Pancreas (tissue), 10 donors: ENCODE results near the gene FLT3LG. TPM values are rescaled to one million over a fixed set of nuclear protein-coding genes. Genes with fewer than 3 reads are reported as not detected.

Source experiments
- ATAC-seq, 4 donors: fragments of 200-7000 bp; cut with Tn5 transposase; one replicate each; pipeline versions ENCODE4 v1.8.0 to v1.9.1; 2020; ENCODE audit warnings: mild to moderate bottlenecking in 4 of 4, moderate library complexity in 4 of 4
- DNase-seq, 6 donors: peaks; one replicate each; pipeline ENCODE4 v3.0.0-alpha.2; 2020
- FAIRE-seq: peaks from 2 replicates; lab custom pipeline; 2012; peaks lifted over from hg19 to GRCh38; lab: Jason Lieb, UNC
- H3K27ac ChIP-seq, 4 donors: fragments of 200-600 bp; sonication (generic); 1 replicate in 3 of 4; 2 replicates in 1 of 4; pipeline versions ENCODE4 v1.5.0 to v1.8.0; 2020
- H3K27me3 ChIP-seq, 4 donors: fragments of 200-600 bp; one replicate each; pipeline ENCODE4 v1.8.0; 2021
- H3K36me3 ChIP-seq, 3 donors: fragments of 200-600 bp; sonication (generic) in 1 of 3; one replicate each; pipeline versions ENCODE4 v1.5.0 to v1.8.0; 2020 to 2021
- H3K4me1 ChIP-seq, 3 donors: fragments of 200-600 bp; one replicate each; pipeline ENCODE4 v1.8.0; 2021
- H3K4me3 ChIP-seq, 4 donors: fragments of 200-600 bp; sonication (generic) in 2 of 4; one replicate each; pipeline versions ENCODE4 v1.5.0 to v1.8.0; 2020 to 2021
- H3K9me3 ChIP-seq, 4 donors: fragments of 200-600 bp; one replicate each; pipeline ENCODE4 v1.8.0; 2021
- CTCF ChIP-seq, 4 donors: fragments of 200-600 bp; sonication (generic) in 3 of 4; IDR thresholded peaks; one replicate each; pipeline versions ENCODE4 v1.5.0 to v1.8.0; 2021; ENCODE audit warnings: antibody characterized with exemption in 4 of 4
- WGBS, 2 donors: extraction: QIAGEN DNeasy Blood & Tissue Kit; methylation state at CpG; one replicate each; pipeline ENCODE4 v1.1.7; 2013; 5-methylcytosine and 5-hydroxymethylcytosine counted together
- intact Hi-C, 3 donors: fragments of 100-400 bp; cut with DNase I; formaldehyde crosslinking; loops; one replicate each; pipeline versions ENCODE4 v1.11.1 to v1.14.2; 2022
- polyA plus RNA-seq, 2 donors: library from polyadenylated mRNA; stranded (reverse); fragments of 200-250 nt; gene quantifications; one replicate each; pipeline ENCODE4 v1.2.3, GENCODE V29; 2013
- total RNA-seq, 6 donors: library from RNA; stranded (reverse); fragmentation: NEBNext Ultra II Directional in 4 of 6; extraction: Animal tissue kit (Norgen Biotek cat#: 25700) in 4 of 6; gene quantifications; one replicate each; pipeline versions ENCODE4 v1.2.1 to v1.2.4, GENCODE V29; 2021 to 2023
- donor health status: healthy with polysubstance abuse.
- donor health status: DM: no; HTN: no; CAD: no; lungs with moderate emphysema.
- donor health status: DM: no; HTN: no; CAD: no.
- donor health status: control.
- donor health status: control.
- donor health status: Bipolar disorder and iron deficiency.
- donor health status: DM: yes; HTN: yes; CAD: no.
- donor health status: DM: no; HTN: no; CAD: no.
- donor health status: DM: no; HTN: no; CAD: no.
- donor health status: DM: yes; HTN: yes; CAD: no.

The FLT3LG gene
- total and polyA plus RNA-seq, 8 donors: 0.79 to 8.4 (median 2.7) TPM

GRCh38 chr19:49498475-49498874 is 24.5 kb downstream of the FLT3LG start:
- peaks cover 10 to 19% (median 18%) of the 10 kb centered on the region in 3 donors for H3K36me3 ChIP-seq
- H3K9me3 ChIP-seq: no peaks in the 10 kb centered on the region
- H3K4me1 ChIP-seq: peaks cover 4 to 22% (median 14%) of the 10 kb centered on the region in 3 donors
- TF ChIP-seq CTCF (IDR thresholded peaks at IDR 0.05): no peak
- FAIRE-seq: no peak
- no peak for ATAC-seq
- H3K4me3 ChIP-seq: no peak overlapping the region
- H3K27ac ChIP-seq: no peak overlapping the region
- WGBS, 2 donors: 69 to 81% methylated on average over 7 of the region's 7 CpGs
- no peaks in the 10 kb centered on the region for H3K27me3 ChIP-seq
- no peak for DNase-seq
- intact Hi-C loops: no loop called here

GRCh38 chr19:49499030-49499670 is 25.1 kb downstream of the FLT3LG start:
- 57 to 60% methylated on average over 18 to 19 of the region's 19 CpGs for WGBS, 2 donors
- TF ChIP-seq CTCF (IDR thresholded peaks at IDR 0.05): no peak
- no peak overlapping the region for H3K27ac ChIP-seq
- ATAC-seq (no peak), FAIRE-seq (no peak), DNase-seq (peak in 1 of 6 donors; percentile 72)
- H3K9me3 ChIP-seq: no peaks in the 10 kb centered on the region
- H3K27me3 ChIP-seq: no peaks in the 10 kb centered on the region
- H3K4me1 ChIP-seq: peaks cover 4 to 22% (median 14%) of the 10 kb centered on the region in 3 donors
- H3K4me3 ChIP-seq: no peak overlapping the region
- intact Hi-C loops: no loop called here
- H3K36me3 ChIP-seq: peaks cover 10 to 19% (median 18%) of the 10 kb centered on the region in 3 donors

GRCh38 chr19:49502866-49503581 is 29.0 kb downstream of the FLT3LG start:
- ATAC-seq (peak; percentile 59 to 78 (median 73)), DNase-seq (peak in 2 of 6 donors; percentile 44 to 60), FAIRE-seq (no peak)
- Histone ChIP-seq H3K9me3 (no peaks in the 10 kb centered on the region), H3K27ac (no peak overlapping the region), H3K4me1 (peaks cover 4 to 14% (median 4%) of the 10 kb centered on the region in 3 donors), H3K36me3 (peaks cover 5 to 14% (median 14%) of the 10 kb centered on the region in 3 donors), H3K27me3 (no peaks in the 10 kb centered on the region), H3K4me3 (no peak overlapping the region)
- intact Hi-C loops: no loop called here
- TF ChIP-seq CTCF (IDR thresholded peaks at IDR 0.05): peak in 3 of 4 donors; percentile 41 to 56 (median 43)
- 30 to 41% methylated on average over 14 of the region's 14 CpGs for WGBS, 2 donors

- no peak overlapping the region for H3K27ac ChIP-seq
- peaks cover 3 to 8% (median 8%) of the 10 kb centered on the region in 3 donors for H3K36me3 ChIP-seq
- FAIRE-seq (no peak), DNase-seq (no peak), ATAC-seq (no peak)
- H3K4me3 ChIP-seq: no peak overlapping the region
- TF ChIP-seq CTCF (IDR thresholded peaks at IDR 0.05): no peak
- no peaks in the 10 kb centered on the region for H3K9me3 ChIP-seq
- no peaks in the 10 kb centered on the region for H3K27me3 ChIP-seq
- H3K4me1 ChIP-seq: peaks cover 0 to 8% (median 0%) of the 10 kb centered on the region in 3 donors
- intact Hi-C loops: no loop called here
- WGBS, 2 donors: 66 to 70% methylated on average over 9 of the region's 9 CpGs
These were observed 29.6 kb downstream of the FLT3LG start for GRCh38 chr19:49503582-49503962.
